ENCODE data around the gene SFRP4.

The SFRP4 gene

GRCh38 chr7:37925620-37926019 is 9.0 kb upstream of the SFRP4 start:
- DNase-seq (ENCODE audit: low read depth, low spot score): no peak

- DNase-seq (ENCODE audit: low read depth, low spot score): no peak
Observed at GRCh38 chr7:37924491-37925041, 7.9 kb upstream of the SFRP4 start.

GRCh38 chr7:37923996-37924395 is 7.4 kb upstream of the SFRP4 start:
- DNase-seq (ENCODE audit: low read depth, low spot score): no peak

- no peak for DNase-seq (ENCODE audit: low read depth, low spot score)
Observed at GRCh38 chr7:37921876-37922275, 5.3 kb upstream of the SFRP4 start.

GRCh38 chr7:37920849-37921805 is 4.5 kb upstream of the SFRP4 start:
- DNase-seq (ENCODE audit: low read depth, low spot score): no peak

DNA sequence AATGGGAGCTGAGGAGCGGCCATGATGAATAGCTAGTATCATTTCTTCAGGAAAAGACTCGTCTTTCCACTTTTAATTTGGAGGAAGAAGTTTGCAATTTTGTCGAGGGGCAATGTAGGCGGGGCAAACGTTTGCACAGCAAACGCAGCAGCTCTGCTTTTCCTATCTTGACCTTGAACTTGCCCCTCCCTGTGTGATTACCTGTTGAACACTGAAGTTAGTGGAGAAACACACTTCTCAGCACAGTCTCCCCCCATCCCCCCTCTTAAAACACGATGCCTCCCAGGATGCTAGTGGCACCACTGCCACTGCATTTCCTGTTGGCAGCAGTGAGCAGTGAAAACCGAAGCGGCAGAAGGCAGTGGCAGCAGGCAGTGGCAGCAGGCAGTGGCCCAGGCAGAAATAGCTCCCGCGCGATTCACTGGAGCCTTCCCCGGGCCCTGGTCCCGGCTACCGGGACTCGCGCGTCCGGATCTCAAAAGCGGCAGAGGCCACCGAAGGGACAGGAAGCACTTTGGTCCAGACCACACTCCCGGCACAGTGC is 3.8 kb upstream of the SFRP4 start, which contains the start of gene EPDR1:
TSS of gene EPDR1 (plus strand) at position 336 of the 544 bp plus-strand sequence. CDS start 300 bp downstream, outside the sequence.
- no peak for DNase-seq (ENCODE audit: low read depth, low spot score)

GRCh38 chr7:37918526-37918925 is 1.9 kb upstream of the SFRP4 start:
- DNase-seq (ENCODE audit: low read depth, low spot score): no peak

DNA sequence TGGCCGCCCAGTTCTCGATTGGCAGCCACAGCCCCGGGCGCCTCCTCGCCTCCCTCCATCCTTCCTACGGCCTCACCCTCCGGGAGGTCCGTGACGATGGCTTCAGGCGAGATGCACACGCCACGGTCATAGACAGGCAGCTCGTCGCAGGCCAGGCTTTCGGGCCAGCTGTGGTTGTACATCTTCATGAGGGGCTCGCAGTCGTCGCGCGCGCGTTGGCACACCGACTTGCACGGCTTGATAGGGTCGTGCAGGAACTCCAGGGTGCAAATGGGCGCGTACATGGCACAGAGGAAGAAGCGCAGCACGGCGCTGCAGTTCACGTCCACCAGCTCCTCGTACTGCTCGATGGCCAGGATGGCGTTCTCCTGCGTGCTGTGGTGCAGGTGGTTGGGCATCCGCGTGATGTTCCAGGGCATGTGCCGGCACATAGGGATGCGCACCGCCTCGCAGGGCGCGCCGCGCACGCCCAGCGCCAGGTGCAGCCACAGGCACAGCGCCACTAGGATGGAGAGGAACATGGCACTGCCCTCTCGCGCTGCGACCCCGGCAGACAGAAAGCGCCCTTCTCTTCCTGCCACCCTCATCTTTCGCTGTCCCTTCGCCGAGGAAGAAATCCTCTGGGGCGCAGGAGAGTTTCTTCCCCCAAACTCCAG is 472 bp downstream of the SFRP4 start:
- no peak for DNase-seq (ENCODE audit: low read depth, low spot score)

DNA sequence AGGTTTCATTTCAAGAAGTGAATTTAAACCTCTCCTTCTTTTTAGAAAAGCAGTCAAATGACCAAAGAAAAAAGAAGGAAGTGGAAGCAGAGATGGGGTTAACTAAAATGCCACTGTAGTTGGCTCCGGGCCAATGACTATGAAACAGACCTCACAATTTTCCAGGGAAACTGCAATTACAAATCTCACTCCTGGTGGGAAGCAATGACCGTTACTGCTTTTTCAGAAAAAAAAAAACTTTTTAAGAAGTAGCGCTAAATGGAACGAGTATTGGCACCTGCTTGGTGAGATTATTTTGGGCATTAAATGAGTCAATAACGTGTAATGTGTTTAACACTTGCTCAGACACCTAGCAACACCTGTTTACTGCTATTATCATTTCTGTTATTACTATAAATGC is 1.2 kb downstream of the SFRP4 start:
- no peak for DNase-seq (ENCODE audit: low read depth, low spot score)

GRCh38 chr7:37912756-37913155 is 3.9 kb downstream of the SFRP4 start:
- peak; percentile 62 for DNase-seq (ENCODE audit: low read depth, low spot score)

DNA sequence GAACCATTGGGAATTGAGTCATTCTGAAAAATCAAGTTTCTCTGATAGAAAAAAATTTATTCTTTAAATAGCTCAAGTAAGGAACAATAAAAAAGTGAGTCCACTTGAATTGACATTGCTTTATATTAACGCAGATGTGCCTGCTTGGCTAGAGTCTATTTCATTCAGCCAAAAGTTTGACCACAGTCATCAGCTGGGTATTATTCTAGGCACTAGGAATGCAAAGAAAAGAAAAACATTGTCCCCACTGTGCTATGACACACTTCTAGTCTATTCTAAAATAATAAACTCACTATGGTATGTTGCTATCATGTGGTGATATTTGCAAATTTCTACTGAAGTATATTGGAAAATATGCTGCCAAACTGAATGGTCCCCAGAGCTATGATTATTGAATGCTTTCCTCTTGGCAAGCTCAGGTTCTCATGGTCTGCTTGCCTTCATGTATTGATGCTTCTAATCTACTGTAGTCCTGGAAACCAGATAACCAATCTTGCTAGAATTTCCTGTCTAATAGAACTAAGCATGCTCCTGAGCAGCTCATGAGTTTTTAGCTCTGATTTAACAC is 8.3 kb downstream of the SFRP4 start:
- peak; percentile 74 for DNase-seq (ENCODE audit: low read depth, low spot score)

DNA sequence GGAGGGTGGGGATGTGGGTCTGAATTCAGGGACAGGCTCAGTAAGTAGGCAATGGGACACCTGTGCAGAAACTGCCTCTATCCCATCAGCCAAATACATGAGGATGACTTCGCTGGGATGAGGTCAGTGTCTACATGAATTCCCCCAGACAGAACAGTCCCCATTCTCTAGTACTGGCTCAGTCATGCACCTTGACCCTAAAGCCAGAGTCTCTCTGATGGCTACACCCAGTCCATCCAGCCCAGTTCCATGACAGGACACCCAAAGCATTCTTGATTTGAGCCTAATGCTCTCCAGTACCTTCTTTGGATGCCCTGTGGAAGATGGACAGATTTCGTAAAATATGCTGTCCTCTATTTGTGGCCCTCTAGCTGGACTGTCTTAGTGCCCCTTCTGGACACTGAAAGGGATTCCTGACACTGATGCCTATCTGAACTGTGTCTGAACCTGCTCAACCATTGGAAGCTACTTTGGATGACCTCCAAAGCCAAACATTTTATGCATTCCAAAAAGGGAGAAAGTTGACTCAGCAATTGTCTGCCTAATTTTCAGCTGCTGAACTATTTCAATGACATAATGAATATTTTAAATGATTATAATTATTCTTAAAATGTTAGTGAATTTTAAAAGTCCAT is 14.6 kb downstream of the SFRP4 start:
- DNase-seq (ENCODE audit: low read depth, low spot score): no peak

- no peak for DNase-seq (ENCODE audit: low read depth, low spot score)
Observed at GRCh38 chr7:37901236-37901827, 15.3 kb downstream of the SFRP4 start.

DNA sequence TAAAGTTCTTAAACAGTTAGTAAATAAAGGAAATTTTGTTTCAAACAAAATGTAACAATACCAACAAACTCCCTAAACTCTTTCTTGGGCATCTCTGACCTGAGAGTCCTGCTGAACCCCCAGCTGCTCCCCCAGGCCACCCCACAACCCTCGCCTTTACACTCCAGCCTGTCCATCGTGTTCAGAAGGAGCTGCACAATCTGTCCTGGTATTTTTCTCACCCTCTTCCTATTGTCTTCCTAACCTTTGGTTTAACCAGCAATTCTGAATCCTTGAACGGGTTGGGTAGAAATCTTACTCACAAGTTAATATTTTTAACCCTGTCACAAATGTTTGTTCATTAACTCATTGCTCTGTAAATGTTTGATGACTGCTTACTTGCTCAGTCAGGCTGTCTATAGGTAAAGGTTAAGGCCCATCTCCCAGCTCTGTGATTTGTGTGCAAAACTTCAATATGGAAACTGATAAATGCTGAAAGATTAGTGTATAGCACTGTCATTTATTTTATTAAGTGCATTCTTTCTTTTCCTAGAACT is 16.8 kb downstream of the SFRP4 start:
- DNase-seq (ENCODE audit: low read depth, low spot score): no peak

DNA sequence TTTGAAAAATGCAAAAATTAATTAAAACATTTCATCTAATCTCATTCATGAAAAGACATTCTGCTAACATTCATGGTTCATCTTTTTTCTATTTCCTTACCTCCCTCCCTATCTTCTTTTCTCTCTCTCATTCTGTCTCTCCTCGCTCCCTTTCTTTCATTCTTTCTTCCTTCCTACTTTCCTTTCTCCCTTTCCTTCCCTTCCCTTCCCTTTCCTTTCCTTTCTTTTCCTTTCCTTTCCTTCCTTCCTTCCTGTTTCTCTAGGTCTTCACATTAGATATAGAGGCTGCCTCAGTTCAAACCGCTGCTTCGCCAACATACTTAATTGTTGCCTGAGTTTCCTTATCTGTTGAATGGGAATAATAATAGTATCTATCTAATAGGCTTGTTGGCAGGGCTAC is 21.9 kb downstream of the SFRP4 start:
- DNase-seq (ENCODE audit: low read depth, low spot score): no peak

- DNase-seq (ENCODE audit: low read depth, low spot score): no peak
Observed at GRCh38 chr7:37893359-37893758, 23.3 kb downstream of the SFRP4 start.

DNA sequence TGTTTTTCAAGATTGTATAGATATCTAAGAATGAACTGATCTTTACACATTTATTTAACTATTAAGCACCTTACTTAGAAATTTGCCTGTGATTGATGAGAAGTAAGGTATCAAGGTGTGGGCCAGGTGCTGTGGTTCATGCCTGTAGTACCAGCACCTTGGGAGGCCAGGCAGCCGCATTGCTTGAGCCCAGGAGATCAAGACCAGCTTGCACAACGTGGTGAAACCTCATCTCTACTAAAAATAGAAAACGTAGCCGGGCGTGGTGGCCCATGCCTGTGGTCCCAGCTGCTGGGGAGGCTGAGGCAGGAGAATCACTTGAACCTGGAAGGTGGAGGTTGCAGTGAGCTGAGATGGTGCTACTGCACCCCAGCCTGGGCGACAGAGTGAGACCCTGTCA is 34.5 kb downstream of the SFRP4 start:
- no peak for DNase-seq (ENCODE audit: low read depth, low spot score)
